ENCODE data around the gene RNF144A. TPM values are rescaled to one million over a fixed set of nuclear protein-coding genes. Genes with fewer than 3 reads are reported as not detected.

Gene RNF144A, protein sequence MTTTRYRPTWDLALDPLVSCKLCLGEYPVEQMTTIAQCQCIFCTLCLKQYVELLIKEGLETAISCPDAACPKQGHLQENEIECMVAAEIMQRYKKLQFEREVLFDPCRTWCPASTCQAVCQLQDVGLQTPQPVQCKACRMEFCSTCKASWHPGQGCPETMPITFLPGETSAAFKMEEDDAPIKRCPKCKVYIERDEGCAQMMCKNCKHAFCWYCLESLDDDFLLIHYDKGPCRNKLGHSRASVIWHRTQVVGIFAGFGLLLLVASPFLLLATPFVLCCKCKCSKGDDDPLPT
- 10 to 100 TPM; 19.1 to 47.7 (median 25.3) TPM for total RNA-seq
- polyA plus RNA-seq = 10 to 100 TPM; 10.4 to 23.4 TPM
- long read RNA-seq, donor 1, full-length matches to known transcripts = 1 of 20 reads
- long read RNA-seq, donor 1, partial matches to known transcripts = 4 of 20 reads
- long read RNA-seq, donor 1, other reads (novel, unspliced or antisense) = 15 of 20 reads
- long read RNA-seq, donor 2, full-length matches to known transcripts = 5 of 5 reads
- long read RNA-seq, donor 2, partial matches to known transcripts = 0 of 5 reads
- long read RNA-seq, donor 2, other reads (novel, unspliced or antisense) = 0 of 5 reads
- long read RNA-seq, donor 3, full-length matches to known transcripts = 20 of 34 reads
- long read RNA-seq, donor 3, partial matches to known transcripts = 3 of 34 reads
- long read RNA-seq, donor 3, other reads (novel, unspliced or antisense) = 11 of 34 reads

DNA sequence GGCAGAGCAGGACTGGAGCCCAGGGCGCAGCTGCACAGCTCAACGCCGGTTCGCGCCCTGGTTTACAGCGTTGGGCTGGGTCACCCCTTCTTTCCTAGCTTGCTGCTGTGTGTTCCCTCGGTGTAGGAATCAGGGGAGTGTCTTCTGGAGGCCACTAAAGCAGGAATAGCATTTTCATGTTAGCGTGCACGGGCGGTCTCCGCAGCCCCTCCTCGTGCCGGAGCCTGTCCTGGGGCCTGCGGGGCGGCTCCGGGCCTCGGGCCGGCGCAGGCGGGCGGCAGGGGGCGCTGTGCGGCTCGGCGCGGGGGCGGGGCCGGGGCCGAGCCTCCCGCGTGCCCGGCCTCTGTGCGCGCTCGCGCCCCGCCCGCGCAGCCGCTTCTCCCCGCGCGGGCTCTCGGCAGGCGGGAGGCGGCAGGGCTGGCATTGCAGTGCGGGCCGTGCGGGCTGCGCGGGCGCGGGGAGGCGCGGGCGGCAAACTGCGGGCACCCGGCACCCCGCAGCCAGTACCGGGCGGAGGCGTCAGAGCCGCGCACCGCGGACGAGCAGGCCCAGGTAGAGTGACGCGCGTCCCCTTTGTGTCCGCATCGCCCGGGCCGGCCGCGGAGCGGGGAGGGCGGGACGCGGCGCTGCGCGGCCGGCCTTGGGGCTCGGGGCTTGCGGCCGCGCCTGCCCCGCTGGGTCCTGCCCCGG is at the start of gene RNF144A:
TSS of gene RNF144A (plus strand) at position 342 of the 690 bp plus-strand sequence. CDS start 79,515 bp downstream, outside the sequence.
- Histone ChIP-seq H3K4me1 (ENCODE audit: insufficient read depth) (peaks cover 14% of the 10 kb centered on the region), H3K9me3 (no peaks in the 10 kb centered on the region), H3K36me3 (no peaks in the 10 kb centered on the region), H3K4me3 (peak within 1 kb of the TSS; percentile 55), H3K27ac (peak within 1 kb of the TSS; percentile 16 to 61), H3K27me3 (no peaks in the 10 kb centered on the region)
- DNase-seq = peak; percentile 62 to 85 (median 75)
- TF ChIP-seq POLR2A (IDR thresholded peaks at IDR 0.05) (peak; percentile 25), EP300 (IDR thresholded peaks at IDR 0.05) (no peak)
- TF ChIP-seq, protein P1, sequence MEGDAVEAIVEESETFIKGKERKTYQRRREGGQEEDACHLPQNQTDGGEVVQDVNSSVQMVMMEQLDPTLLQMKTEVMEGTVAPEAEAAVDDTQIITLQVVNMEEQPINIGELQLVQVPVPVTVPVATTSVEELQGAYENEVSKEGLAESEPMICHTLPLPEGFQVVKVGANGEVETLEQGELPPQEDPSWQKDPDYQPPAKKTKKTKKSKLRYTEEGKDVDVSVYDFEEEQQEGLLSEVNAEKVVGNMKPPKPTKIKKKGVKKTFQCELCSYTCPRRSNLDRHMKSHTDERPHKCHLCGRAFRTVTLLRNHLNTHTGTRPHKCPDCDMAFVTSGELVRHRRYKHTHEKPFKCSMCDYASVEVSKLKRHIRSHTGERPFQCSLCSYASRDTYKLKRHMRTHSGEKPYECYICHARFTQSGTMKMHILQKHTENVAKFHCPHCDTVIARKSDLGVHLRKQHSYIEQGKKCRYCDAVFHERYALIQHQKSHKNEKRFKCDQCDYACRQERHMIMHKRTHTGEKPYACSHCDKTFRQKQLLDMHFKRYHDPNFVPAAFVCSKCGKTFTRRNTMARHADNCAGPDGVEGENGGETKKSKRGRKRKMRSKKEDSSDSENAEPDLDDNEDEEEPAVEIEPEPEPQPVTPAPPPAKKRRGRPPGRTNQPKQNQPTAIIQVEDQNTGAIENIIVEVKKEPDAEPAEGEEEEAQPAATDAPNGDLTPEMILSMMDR (IDR thresholded peaks at IDR 0.05) = peak in 2 of 3 donors; percentile 54
- 1 to 5% (median 2%) methylated on average over 44 to 90 of the region's 90 CpGs for WGBS, 3 donors
- intact Hi-C loops (cut with DNase I) = loop anchor here (5.0 to 10.0 kb wide), 4 partner anchors 110 to 125 kb away; no protein-coding TSS in a partner anchor

GRCh38 chr2:6872394-6872793 is 44.8 kb upstream of the RNF144A start:
- TF ChIP-seq POLR2A (IDR thresholded peaks at IDR 0.05) (no peak), EP300 (IDR thresholded peaks at IDR 0.05) (no peak)
- TF ChIP-seq, protein P1 (IDR thresholded peaks at IDR 0.05) = no peak
- no peak for DNase-seq
- 91 to 99% (median 93%) methylated on average over 2 of the region's 2 CpGs for WGBS, 3 donors
- Histone ChIP-seq H3K4me3 (no peak overlapping the region), H3K27ac (no peak overlapping the region), H3K36me3 (no peaks in the 10 kb centered on the region), H3K27me3 (no peaks in the 10 kb centered on the region), H3K4me1 (ENCODE audit: insufficient read depth) (no peaks in the 10 kb centered on the region), H3K9me3 (no peaks in the 10 kb centered on the region)
- intact Hi-C loops (cut with DNase I) = no loop called here

DNA sequence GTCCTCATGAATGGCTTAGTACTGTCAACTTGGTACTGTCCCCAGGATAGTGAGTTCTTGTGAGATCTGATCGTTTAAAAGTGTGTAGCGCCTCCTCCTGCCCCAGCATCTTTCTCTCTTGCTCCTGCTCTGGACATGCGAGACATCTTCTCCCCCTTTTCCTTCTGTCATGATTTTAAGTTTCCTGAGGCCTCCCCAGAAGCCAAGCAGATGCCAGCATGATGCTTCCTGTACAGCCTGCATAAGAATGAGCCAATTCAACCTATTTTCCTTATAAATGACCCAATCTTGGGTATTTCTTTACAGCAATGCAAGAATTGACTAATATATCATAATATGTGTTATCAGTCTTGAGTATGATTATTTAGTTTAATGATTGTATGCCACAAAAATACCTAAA is 43.2 kb upstream of the RNF144A start:
- Histone ChIP-seq H3K9me3 (no peaks in the 10 kb centered on the region), H3K27ac (no peak overlapping the region), H3K27me3 (no peaks in the 10 kb centered on the region), H3K4me1 (ENCODE audit: insufficient read depth) (no peaks in the 10 kb centered on the region), H3K36me3 (no peaks in the 10 kb centered on the region), H3K4me3 (no peak overlapping the region)
- 98 to 99% (median 99%) methylated on average over 3 of the region's 3 CpGs for WGBS, 3 donors
- intact Hi-C loops (cut with DNase I) = no loop called here
- no peak for DNase-seq
- TF ChIP-seq EP300 (IDR thresholded peaks at IDR 0.05) (no peak), POLR2A (IDR thresholded peaks at IDR 0.05) (no peak)
- TF ChIP-seq, protein P1 (IDR thresholded peaks at IDR 0.05) = no peak

DNA sequence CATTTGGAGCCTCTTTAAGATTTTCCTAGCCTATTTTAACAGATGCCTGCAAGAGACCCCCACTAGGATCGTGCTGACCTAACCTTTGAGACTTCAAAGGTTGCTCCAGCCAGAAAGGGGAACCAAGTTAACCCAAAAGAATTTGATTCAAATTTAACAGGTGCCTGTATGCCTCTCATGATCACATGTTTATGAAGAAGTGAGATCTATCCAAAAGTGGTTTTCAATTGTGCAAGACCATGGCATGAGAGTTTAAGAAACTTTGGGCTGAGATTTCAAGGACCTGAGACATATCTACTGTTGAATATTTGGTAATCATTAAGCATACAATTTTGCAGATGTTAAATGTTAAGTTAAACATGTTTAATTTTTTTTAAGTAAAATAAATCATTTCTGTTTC is 40.9 kb upstream of the RNF144A start:
- no peak overlapping the region for H3K4me3 ChIP-seq
- TF ChIP-seq EP300 (IDR thresholded peaks at IDR 0.05) (no peak), POLR2A (IDR thresholded peaks at IDR 0.05) (no peak)
- TF ChIP-seq, protein P1 (IDR thresholded peaks at IDR 0.05) = no peak
- intact Hi-C loops (cut with DNase I) = no loop called here
- H3K36me3 ChIP-seq = no peaks in the 10 kb centered on the region
- WGBS, 3 donors = 77 to 97% (median 89%) methylated on average over 1 of the region's 1 CpG
- no peak for DNase-seq
- H3K27me3 ChIP-seq = no peaks in the 10 kb centered on the region
- H3K27ac ChIP-seq = no peak overlapping the region
- H3K4me1 ChIP-seq (ENCODE audit: insufficient read depth) = no peaks in the 10 kb centered on the region
- no peaks in the 10 kb centered on the region for H3K9me3 ChIP-seq

All from ovary (tissue), 10 donors.